Cerebellar nuclear complex (tissue), 1 donor: ENCODE measurements around the gene PDE4D.
"Not testable (repeated sequence)": the region's sequence is repeated elsewhere in the genome, so short reads cannot be mapped to it uniquely, and the experiment has no call there.

Experiments
- DNase-seq, 2 experiments: peaks; one replicate each; lab custom pipeline; 2025; lab: John Stamatoyannopoulos, UW

PDE4D gene

DNA sequence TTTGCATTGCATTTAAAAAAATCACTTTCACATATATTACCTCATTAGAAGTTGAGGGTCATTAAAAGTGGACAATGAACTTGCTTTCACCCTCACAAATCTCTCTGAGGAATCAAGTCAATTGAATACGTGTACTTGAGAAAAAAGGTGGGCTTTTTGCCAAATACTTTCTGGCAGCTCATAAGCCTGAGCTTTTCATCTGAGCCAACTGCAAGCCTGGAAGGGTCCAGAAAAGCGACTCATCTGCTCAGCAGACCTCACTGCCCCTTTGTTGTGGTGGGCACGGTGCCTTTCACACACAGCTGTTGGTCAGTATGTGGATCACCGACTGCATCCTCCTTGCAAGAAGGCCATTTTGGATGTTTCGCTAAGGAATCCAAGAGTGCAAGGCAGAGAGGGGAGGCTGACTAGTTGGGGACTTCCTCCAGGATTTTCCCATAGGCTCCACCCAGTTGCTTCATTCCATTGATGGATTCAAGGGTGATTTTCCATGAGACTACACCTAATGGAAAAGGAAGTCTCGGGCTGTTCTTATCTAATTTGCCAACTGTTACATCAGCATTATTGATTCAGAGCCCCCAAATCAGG, 564.7 kb downstream of the PDE4D start:
- no peak for DNase-seq

DNA sequence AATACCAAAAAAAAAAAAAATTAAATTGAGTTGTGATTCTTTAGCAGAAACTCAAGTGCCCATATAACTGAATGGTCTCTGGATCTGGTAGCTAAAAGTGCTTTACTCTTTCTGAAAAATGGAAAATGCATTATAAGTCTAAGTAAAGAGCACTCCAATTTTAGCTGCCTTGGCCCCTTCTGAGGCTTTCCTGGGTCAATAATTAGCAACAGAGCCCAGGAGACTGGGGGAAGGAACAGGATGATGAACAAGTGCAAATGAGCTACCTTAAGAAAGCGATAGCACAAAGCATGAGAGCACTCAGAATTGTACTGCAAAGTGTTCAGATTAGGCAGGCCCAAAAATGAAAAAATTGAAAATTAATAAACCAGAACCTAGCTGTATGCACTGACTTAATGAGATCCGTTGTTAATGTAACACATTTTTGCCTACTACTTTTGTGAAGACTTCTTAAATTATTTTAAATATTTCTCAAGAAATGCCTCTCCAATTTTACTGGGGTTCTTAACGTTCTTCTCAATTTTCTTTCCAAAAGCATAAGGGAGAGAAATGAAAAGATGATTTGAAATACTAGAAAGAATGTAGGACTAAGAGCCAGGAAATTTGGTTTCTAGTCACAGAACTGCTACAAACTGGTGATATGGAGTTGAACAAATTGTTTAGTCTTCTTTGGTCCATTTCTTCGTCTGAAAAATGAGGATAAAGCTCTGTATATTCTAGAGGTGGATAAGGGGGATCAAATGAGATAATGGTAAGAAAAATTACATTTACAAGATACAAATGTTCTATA, 566.1 kb downstream of the PDE4D start:
- DNase-seq = no peak

DNA sequence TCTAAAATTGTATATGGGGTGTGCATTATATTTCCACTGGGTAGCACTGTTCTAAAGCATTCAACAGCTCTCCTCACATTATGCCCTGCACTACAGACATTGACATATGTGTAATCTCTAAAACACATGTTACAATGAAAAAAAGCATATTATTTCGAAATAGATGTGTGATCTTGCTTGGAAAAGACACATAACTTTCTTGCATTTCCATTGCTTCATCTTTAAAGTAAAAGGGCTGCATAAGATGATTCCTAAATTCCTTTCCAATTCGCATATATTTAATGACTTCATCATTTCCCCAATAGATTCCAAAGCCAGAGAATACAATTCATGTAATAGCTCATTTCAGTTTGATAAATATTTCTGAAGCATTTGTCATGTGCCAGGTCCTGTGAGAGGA, 566.9 kb downstream of the PDE4D start:
- no peak for DNase-seq

DNA sequence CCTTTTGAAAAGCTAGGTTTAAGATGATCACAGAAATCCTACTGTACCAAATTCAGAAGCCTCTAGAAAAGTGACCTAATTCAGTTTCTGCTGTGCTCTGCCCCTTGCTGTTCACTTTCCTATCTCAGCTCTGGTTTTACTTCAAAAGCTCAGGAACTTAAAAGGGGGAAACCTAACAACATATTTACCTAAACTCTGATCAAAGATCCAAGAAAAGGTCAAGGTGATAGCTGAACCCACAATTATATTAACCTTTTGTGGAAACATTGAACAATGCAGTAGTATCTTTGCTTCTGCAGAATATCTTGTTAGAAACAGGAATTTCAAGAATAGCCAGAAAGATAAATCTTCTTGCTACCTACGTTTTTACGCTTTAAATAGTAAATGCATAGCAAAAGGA, 568.5 kb downstream of the PDE4D start:
- no peak for DNase-seq

DNA sequence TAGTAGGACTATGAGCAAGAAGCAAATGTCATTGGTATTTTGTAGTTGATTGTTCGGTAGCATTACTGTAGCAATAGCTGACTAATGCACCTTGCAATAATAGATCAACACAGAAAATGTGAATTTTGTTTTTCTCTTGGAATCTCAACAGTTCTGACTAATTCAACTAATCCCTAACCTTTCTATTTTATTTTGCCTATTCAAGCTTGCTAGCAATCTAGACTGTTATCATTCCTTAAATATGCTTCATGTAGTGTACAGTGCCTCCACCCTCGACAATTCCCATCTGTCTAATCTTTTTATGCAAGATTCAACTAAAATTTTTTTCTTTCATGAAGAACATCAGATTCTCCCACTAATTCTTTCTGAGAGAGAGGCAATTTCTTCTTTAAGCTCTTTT, 570.6 kb downstream of the PDE4D start:
- no peak for DNase-seq

DNA sequence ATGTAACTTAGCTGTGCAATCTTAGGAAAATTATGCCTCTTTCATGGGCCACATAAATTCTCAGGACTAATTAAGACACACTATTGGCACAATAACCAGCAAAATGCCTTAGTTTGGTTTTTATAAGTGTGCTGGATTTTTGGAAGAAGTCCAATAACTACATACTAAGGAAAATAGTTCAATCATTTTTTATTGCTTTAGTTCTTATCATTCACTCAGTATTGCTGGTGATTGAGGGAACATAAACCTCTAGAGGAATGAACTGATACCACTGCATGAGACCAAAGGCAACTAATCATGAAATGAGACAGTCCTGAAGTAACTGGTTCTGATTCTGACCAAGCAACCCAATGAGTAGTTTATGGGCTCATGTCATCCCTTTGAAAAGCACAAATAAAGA, 571.5 kb downstream of the PDE4D start:
- no peak for DNase-seq

DNA sequence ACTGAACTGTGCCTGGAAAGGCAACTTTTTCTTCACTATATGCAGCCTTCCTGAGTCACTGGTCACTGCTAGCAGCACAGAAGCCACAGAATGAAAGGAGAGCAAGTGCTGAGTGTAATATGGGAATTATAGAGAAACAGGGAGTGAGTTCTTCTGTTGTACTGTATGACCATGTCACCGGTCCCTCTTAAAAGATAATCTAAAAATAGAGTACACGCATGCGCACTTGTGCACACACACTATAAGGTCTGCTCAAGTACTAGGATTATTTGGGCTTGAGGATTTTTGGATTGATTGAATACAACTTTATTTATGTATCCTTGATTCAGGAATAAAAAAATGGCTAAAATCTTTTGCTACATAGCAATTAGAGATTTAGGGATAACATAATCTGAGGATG, 571.9 kb downstream of the PDE4D start:
- no peak for DNase-seq

DNA sequence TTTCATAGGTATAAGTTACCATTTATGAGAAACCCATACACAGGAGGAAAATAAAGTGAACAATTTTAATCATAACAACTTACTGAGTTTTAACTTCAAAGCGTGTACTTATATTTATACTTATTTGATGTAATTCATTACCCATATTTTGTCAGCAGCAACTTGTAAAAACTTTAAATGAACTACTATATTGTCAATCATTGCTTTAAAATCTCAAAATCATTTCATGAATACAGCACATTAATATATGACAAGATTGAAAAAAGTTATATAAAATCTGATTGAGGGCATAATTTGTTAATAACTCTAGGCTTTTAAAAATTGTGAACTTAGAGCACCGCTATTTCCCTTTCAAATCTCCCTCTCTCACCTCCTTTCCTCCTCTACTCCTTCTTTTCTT, 573.1 kb downstream of the PDE4D start:
- DNase-seq = no peak

DNA sequence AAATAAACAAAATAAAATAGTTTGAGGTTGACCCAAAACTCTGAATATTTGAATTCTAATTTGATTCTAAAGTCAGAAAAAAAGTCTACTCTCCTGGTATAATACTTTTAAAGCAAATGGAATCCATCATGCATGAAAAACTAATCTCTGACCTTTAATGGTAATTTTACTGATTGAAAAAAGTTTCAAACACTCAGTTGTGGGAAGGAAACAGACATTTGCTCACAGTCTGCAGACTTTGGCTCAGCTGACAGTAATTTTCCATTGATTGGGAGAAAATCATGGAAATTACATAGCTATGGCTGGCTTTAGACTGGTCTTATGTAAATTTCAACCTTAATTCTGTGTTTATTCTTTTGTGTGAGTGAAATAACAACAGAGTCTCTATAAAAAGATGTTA, 574.3 kb downstream of the PDE4D start:
- DNase-seq = no peak

DNA sequence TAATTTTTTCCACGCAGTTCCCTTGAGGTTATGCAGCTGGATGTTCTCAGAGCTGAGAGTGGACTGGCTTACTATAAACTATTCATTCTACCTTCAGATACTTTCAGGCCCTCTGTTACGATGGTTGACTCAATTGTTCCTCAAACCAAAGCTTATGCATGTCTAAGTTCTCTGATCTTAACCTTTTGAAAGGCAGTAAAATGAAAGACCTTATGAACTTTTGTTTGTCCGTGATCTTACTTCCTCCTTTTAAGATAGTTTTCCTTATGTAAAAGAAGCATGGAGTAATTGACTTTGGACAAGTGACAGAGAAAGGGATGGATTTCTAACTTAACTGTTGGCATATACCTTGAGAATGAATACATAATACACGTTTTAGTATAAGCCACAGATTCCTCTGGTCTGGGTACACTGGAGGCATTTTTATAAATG, 575.7 kb downstream of the PDE4D start:
- DNase-seq = no peak

DNA sequence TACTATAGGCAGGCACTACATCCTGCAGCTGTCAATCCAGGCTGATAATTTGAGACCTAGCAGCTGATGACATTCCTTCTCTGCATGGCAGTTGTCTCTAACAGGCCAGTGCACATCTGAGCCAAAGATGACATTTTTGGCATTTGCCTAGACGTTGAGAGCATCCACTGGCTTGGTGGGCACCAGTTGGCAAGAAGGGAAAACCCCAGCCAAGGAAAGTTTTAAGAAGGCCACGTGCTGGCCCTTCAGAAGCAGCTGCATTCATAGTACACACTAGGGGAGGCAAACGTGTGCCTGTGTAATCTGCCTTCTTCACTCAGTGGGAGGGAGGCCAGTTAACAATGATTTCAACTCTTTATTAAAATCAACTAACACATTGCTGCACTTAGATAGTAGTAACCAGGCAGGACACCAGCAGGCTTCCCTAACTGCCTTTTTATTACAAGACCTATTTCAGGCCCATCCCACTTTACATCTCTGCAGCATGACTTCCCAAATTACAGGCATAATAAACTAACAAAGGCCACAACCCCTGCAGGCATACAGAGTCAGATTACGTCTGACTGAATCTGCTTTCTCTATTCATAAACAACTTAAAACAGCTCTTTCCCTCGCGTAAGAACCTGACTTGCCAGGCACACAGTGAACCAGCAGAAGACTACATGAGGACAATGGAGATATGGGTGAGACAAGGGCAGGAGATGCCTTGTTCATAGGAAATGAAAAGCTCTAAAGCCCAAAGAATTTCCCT, 576.3 kb downstream of the PDE4D start:
- no peak for DNase-seq

DNA sequence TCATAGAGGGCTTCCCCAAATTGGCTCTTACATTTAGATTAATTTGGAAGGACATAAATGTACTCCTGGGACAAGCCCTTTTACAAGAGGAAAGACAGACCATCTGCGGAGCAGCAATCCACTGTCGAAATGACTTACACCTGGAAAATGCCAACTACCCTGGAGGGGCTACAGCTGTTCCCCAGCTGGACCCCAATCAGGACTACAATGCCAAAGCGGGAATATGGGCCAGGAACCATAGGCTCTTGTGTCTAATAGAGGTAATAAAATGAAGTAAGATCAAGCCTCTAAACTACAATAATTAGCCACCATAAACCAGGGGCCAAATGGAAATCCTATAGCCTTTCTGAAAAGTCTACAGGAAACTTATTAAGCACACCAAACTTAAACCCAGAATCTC, 581.3 kb downstream of the PDE4D start:
- DNase-seq = no peak

DNA sequence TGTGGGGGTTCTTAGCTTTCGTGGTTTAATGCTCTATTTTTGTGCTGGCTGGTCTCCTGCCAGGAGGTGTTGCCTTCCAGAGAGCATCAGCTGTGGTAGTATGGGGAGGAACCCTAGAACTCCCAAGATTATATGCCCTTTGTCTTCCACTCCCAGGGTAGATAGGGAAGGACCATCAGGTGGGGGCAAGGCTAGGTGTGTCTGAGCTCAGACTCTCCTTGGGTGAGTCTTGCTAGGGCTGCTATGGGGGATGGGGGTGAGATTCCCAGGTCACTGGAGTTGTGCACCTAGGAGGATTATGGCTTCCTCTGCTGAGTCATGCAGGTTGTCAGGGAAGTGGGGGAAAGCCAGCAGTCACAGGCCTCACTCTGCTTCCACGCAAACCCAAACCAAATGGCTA, 584.8 kb downstream of the PDE4D start:
- not testable (repeated sequence) for DNase-seq

DNA sequence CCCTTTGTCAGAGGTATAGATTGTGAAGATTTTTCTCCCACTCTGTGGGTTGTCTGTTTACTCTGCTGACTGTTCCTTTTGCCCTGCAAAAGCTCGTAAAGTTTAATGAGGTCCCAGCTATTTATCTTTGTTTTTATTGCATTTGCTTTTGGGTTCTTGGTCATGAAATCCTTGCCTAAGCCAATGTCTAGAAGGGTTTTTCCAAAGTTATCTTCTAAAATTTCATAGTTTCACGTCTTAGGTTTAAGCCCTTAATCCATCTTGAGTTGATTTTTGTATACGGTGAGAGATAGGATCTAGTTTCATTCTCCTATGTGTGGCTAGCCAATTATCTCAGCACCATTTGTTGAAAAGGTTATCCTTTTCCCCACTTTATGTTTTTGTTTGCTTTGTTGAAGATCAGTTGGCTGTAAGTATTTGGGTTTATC, 590.2 kb downstream of the PDE4D start:
- DNase-seq = not testable (repeated sequence)

DNA sequence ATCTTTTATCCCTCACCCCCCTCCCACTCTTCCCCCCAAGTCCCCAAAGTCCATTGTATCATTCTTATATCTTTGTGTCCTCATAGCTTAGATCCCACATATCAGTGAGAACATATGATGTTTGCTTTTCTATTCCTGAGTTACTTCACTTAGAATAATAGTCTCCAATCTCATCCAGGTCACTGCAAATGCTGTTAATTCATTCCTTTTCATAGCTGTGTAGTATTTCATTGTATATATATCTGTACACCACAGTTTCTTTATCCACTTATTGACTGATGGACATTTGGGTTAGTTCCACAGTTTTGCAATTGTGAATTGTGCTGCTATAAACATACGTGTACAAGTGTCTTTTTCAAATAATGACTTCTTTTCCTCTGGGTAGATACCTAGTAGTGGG, 591.0 kb downstream of the PDE4D start:
- DNase-seq = not testable (repeated sequence)

DNA sequence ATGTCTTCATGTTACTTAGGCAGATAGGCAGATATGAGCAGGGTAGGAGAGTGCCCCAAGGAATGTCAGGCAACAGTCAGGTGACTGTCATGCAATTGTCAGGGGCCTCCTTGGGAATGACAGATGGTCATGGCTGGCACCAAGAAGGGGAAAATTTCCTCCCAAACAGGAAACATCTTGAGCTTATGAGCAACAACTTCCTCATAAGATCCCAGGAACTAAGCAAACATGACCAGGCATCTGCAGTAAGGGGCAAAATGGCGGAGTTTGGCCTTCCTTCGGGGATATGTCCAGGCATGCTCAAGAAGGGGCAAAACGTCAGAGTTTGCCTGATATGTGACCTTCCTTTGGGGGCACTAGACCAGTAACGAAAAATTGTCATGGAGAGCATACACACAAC, 591.8 kb downstream of the PDE4D start:
- DNase-seq = no peak

DNA sequence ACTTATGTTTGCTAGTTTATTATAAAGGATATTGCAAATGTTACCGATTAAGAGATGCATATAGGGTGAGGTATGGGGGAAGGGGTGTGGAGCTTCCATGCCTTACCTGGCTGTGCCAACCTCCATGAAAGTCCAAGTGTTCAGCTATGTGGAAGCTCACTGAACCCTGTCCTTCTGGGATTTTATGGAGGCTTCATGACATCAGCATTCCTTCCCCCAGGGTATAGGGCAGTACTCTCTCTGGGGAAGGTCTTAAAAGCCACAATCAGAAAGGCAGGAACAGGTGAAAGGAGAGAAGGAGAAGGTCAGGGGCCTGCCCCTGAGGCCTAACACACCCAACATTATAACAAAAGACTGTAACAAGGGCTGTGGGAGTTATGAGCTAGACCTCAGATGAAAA, 592.6 kb downstream of the PDE4D start:
- no peak for DNase-seq

DNA sequence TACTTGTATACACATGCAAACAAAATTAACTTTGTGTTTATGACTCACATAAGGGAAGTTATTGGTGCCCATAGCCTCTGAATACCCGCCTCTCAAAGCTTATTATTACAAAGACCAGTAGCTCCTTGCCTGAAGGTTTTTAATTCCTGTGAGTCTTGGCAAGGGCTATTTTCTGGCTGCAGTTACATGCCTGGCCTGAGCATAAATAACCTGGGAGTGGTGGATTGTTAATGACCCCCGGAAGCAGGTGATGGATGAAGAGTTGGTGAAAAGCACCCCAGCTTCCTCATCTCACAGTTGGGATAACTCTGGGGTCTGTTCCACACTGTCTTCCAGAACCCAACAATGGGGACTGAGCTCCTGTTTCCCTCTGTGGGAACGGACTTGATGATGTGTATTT, 594.5 kb downstream of the PDE4D start:
- DNase-seq = no peak

DNA sequence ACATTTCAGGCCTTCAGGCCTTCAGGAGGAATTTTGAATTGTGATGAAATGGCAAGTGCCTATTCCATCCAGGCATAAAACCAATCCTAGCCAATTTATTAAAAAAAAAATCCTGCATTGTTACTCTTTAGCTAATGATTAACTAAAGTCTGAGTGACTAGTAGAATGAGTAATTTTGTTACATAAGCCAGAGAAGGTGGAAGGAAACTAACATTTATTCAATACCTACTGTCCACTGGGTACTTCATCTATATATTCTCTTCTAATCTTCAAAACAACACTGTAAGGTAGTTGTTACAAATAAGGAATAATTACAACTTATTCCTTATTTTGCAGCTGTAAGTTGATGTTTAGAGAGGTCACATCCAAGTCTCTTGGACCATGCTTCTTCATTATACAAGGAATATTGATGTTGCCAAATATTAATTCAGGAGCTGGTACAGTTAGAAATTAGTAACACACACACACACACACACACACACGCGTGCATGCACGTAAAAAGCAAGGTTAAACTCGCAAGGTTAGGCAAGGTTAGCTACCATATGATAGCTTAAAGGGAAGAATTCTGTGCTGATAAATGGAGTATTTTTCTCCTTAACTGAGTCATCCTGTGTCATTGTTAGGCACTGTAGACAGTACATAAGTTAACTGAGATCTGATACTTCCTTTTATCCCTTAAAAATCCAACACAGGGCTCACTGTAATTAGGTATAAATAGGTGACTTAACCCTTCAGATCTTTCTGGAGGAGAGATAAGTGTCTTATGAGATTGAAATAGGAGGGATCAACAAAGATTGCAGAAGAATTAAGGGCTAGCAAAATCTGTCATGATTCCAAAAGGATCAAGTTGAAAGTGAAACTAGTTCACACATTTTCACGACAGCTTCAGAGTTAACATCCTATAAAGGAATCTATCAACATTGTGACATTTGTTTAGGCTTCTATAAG, 596.9 kb downstream of the PDE4D start:
- no peak for DNase-seq

DNA sequence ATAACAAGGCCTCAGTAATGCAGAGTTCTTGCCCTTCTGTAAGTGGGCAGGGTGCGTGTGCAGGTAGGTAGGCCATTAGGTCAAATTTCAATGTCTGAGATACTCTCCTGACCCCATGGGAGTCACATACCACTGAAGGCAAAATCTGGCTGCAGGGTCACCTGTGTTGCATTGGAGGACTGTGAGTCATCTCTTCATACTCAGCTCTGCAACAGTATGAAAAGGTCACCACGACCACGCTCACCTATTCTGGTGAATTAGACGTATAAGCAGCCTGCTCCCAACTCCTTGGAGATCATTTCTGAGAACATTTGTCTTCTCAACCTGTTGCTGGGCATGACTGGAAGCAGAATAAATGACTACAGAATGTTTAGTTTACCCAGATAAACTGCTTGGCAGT, 599.8 kb downstream of the PDE4D start:
- DNase-seq = no peak

DNA sequence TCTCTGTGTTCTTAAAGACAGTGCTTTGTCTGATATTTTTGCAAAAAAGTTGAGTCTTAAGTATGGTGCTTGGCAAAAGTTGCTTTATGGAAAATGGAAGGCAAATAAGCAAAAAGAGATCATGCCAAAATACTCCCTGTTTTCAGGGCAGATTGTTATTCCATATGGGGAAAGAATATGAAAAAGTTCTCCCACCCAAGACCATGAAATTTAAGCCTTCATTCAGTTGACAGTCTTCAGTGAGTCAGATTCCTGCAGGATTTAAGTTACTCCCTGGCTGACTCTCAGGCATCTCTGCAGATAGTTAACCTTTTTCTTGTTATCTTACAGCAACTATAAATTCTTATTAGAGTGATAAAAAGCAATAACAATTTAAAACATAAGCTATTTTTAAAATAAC, 601.6 kb downstream of the PDE4D start:
- no peak for DNase-seq

DNA sequence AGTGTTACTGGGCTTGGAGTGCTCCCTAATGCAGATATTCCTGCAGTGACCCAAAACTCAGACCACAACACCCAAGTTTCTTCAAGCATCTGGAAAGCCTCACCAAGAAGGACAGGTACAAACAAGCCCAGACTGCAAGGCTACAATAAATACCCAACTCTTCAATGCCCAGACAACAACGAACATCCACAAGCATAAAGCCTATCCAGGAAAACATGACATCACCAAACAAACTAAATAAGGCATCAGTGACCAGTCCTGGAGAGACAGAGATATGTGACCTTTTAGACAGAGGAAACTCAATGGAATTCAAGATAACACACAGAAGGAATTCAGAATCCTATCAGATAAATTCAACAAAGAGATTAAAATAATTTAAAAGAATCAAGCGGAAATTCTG, 605.6 kb downstream of the PDE4D start:
- no peak for DNase-seq
